Ovary (tissue), 9 donors: ENCODE measurements around the gene PIGU. TPM values are rescaled to one million over a fixed set of nuclear protein-coding genes. Genes with fewer than 3 reads are reported as not detected.
"Not testable (repeated sequence)": the region's sequence is repeated elsewhere in the genome, so short reads cannot be mapped to it uniquely, and the experiment has no call there.

Experiments
- DNase-seq, 5 donors: peaks; one replicate each; pipeline ENCODE4 v3.0.0-alpha.2; 2019 to 2020
- H3K27ac ChIP-seq, 2 donors: fragments of 200-600 bp; one replicate each; pipeline versions ENCODE4 v1.5.1 to v1.8.0; 2019 to 2022
- H3K27me3 ChIP-seq: fragments of 200-600 bp; one replicate; pipeline ENCODE4 v1.8.0; 2022
- H3K36me3 ChIP-seq: fragments of 200-600 bp; sonication (generic); one replicate; pipeline ENCODE4 v1.5.1; 2019
- H3K4me1 ChIP-seq: one replicate; pipeline ENCODE4 v1.8.1; 2013; ENCODE audit warnings: mild to moderate bottlenecking, moderate library complexity; ENCODE audit not compliant: insufficient read depth
- H3K4me3 ChIP-seq: fragments of 200-600 bp; sonication (generic); one replicate; pipeline ENCODE4 v1.5.1; 2017
- H3K9me3 ChIP-seq, 2 donors: fragments of 200-600 bp in 1 of 2; sonication (generic) in 1 of 2; one replicate each; pipeline versions ENCODE4 v1.5.1 to v1.8.1; 2013 to 2019; ENCODE audit warnings: mild to moderate bottlenecking in 1 of 2, moderate library complexity in 1 of 2
- EP300 ChIP-seq: sonication (generic); formaldehyde crosslinking; IDR thresholded peaks from one replicate; pipeline ENCODE4 v1.6.1; 2017; ENCODE audit warnings: antibody characterized with exemption
- POLR2A ChIP-seq: fragments of 450-650 bp; IDR thresholded peaks from one replicate; pipeline ENCODE4 v1.6.1; 2017; ENCODE audit warnings: antibody characterized with exemption, mild to moderate bottlenecking, moderate library complexity
- WGBS, 3 donors: extraction: QIAGEN DNeasy Blood & Tissue Kit in 1 of 3; methylation state at CpG; one replicate each; pipeline versions ENCODE4 v1.1.5 to v1.1.7; 2013 to 2017; 5-methylcytosine and 5-hydroxymethylcytosine counted together
- intact Hi-C, 4 donors: fragments of 100-400 bp; cut with DNase I; formaldehyde crosslinking; loops; one replicate each; pipeline versions ENCODE4 v1.11.0 to v1.15.1; 2022 to 2023
- polyA plus RNA-seq, 2 donors: library from polyadenylated mRNA; stranded (reverse); fragments of 200-250 nt in 1 of 2; fragments of 350-450 nt in 1 of 2; fragmentation: Illumina TruSeq in 1 of 2; extraction: RNeasy Lipid Tissue Mini Kit (QIAGEN cat#74804) in 1 of 2; gene quantifications; one replicate each; pipeline ENCODE4 v1.2.3, GENCODE V29; 2013 to 2014
- total RNA-seq, 7 donors: library from RNA; depleted of rRNA in 2 of 7; stranded (reverse); fragments of >200 nt in 2 of 7; fragmentation: NEBNext Ultra II Directional in 3 of 7; extraction: Animal tissue kit (Norgen Biotek cat#: 25700) in 3 of 7; gene quantifications; one replicate each; pipeline versions ENCODE4 v1.1.0 to v1.2.4, GENCODE V29; 2016 to 2023
- TF ChIP-seq, protein P1 (sequence below), 3 donors: fragments of 450-650 bp in 2 of 3; fragments of 200-600 bp in 1 of 3; IDR thresholded peaks; one replicate each; pipeline versions ENCODE4 v1.5.1 to v1.8.0; 2016 to 2022; ENCODE audit warnings: antibody characterized with exemption in 3 of 3, mild to moderate bottlenecking in 1 of 3
- donor health status: DM: no; HTN: no; CAD: no; lungs with moderate emphysema.
- donor health status: DM: no; HTN: no; CAD: no.
- donor health status: Bipolar disorder and iron deficiency.
- donor health status: DM: yes; HTN: yes; CAD: no.
- donor health status: DM: no; HTN: no; CAD: no.
- donor health status: DM: yes; HTN: yes; CAD: no.

Gene PIGU
- total and polyA plus RNA-seq, 9 donors, result 14.4 to 61.4 (median 20.9) TPM

GRCh38 chr20:34524426-34524825 is 152.5 kb downstream of the PIGU start:
- DNase-seq, result no peak
- no peak overlapping the region for H3K27ac ChIP-seq
- no peak overlapping the region for H3K4me3 ChIP-seq
- H3K9me3 ChIP-seq, result no peaks in the 10 kb centered on the region
- 92 to 93% (median 93%) methylated on average over 11 of the region's 11 CpGs for WGBS, 3 donors
- TF ChIP-seq, protein P1, sequence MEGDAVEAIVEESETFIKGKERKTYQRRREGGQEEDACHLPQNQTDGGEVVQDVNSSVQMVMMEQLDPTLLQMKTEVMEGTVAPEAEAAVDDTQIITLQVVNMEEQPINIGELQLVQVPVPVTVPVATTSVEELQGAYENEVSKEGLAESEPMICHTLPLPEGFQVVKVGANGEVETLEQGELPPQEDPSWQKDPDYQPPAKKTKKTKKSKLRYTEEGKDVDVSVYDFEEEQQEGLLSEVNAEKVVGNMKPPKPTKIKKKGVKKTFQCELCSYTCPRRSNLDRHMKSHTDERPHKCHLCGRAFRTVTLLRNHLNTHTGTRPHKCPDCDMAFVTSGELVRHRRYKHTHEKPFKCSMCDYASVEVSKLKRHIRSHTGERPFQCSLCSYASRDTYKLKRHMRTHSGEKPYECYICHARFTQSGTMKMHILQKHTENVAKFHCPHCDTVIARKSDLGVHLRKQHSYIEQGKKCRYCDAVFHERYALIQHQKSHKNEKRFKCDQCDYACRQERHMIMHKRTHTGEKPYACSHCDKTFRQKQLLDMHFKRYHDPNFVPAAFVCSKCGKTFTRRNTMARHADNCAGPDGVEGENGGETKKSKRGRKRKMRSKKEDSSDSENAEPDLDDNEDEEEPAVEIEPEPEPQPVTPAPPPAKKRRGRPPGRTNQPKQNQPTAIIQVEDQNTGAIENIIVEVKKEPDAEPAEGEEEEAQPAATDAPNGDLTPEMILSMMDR (IDR thresholded peaks at IDR 0.05), result no peak
- no peak for TF ChIP-seq EP300
- no peak for TF ChIP-seq POLR2A
- intact Hi-C loops, result loop anchor here in 2 of 4 donors (5.0 to 10.0 kb wide), 2 partner anchors 210 to 212 kb away; no protein-coding TSS in a partner anchor
- H3K27me3 ChIP-seq, result no peaks in the 10 kb centered on the region
- peaks cover 16% of the 10 kb centered on the region for H3K4me1 ChIP-seq
- H3K36me3 ChIP-seq, result no peaks in the 10 kb centered on the region

DNA sequence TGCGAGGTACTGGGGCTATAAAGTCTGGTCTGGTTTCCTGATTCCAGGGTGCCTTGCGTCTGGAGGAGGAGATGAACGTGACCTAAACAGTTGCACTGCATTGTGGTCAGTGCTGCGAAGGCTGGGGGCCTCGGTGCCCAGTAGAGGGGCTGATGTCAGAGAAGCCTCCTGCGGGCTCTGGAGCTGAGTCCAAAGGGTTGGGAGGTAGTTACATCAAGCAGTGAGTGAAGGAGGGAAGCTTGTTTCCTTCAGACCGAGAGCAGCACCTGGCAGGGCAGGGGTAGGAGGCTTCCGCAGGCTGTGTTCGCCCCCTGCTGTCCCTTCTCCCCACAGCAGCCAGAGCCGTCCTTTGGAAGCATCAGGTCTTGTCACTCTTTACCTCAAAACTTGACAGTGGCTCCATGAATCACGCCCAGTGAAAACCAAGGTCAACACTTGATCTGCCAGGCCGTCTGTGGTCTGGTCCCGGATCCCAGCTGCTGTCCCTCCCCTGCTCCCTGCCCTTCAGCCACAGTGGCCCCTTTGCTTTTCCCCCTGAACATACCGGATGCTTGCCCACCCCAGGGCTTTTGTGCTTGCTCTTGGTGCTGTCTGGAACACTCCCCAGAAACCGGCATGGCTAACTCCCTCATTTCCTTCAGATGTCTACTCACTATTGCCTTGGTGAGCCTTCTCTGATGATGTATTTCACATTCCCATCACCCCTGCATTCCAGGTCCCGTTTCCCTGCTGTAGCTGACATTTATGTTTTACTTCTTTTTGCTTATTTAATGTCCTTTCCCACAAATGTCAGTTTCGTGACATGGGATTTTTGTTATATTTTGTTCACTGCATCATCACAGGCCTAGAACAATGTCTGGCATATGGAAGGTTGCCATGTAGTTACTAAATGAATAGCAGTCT is 153.7 kb downstream of the PIGU start:
- no peaks in the 10 kb centered on the region for H3K36me3 ChIP-seq
- peak in 3 of 5 donors; percentile 42 to 59 (median 43) for DNase-seq
- no peak overlapping the region for H3K27ac ChIP-seq
- H3K27me3 ChIP-seq, result no peaks in the 10 kb centered on the region
- no peaks in the 10 kb centered on the region for H3K9me3 ChIP-seq
- TF ChIP-seq, protein P1 (IDR thresholded peaks at IDR 0.05), result peak in 2 of 3 donors; percentile 16 to 28
- TF ChIP-seq POLR2A (no peak), EP300 (no peak)
- WGBS, 3 donors, result 38 to 49% (median 47%) methylated on average over 17 of the region's 17 CpGs
- H3K4me1 ChIP-seq, result peaks cover 18% of the 10 kb centered on the region
- intact Hi-C loops, result loop anchor here in 2 of 4 donors (5.0 to 10.0 kb wide), 2 partner anchors 208 to 211 kb away; no protein-coding TSS in a partner anchor
- no peak overlapping the region for H3K4me3 ChIP-seq

DNA sequence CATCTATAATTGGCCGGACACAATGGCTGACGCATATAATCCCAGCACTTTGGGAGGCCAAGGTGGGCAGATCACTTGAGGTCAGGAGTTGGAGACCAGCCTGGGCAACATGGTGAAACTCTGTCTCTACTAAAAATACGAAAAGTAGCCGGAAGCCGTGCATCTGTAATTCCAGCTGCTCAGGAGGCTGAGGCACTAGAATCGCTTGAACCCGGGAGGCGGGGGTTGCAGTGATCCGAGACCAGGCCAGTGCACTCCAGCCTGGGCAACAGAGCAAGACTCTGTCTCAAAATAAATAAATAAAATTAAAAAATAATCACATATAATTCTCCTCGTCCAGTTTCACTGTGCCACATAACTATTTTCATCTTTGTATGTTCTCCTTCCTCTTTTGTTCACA is 157.1 kb downstream of the PIGU start:
- H3K9me3 ChIP-seq, H3K4me3 ChIP-seq, H3K36me3 ChIP-seq, DNase-seq, H3K27ac ChIP-seq, H3K27me3 ChIP-seq: not testable (repeated sequence)
- peaks cover 14% of the 10 kb centered on the region for H3K4me1 ChIP-seq
- intact Hi-C loops, result loop anchor here in 2 of 4 donors (5.0 to 10.0 kb wide), 2 partner anchors 205 to 208 kb away; no protein-coding TSS in a partner anchor
- WGBS, 3 donors, result 83 to 86% (median 85%) methylated on average over 10 of the region's 10 CpGs

DNA sequence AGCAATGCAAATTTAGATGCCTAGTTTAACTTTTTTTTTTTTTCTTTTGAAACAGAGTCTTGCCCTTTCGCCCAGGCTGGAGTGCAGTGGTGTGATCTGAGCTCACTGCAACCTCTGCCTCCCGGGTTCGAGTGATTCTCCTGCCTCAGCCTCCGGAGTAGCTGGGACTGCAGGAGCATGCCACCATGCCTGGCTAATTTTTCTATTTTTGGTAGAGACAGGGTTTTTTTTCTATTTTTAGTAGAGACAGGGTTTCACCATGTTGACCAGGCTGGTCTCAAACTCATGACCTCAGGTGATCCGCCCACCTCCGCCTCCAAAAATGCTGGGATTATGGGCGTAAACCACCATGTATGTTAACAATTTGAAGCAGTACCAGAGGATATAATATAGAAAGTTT is 158.0 kb downstream of the PIGU start:
- DNase-seq, H3K9me3 ChIP-seq, H3K36me3 ChIP-seq, H3K27ac ChIP-seq, intact Hi-C loops, H3K4me3 ChIP-seq, H3K27me3 ChIP-seq: not testable (repeated sequence)
- H3K4me1 ChIP-seq, result peaks cover 14% of the 10 kb centered on the region
- WGBS, 3 donors, result 91 to 96% (median 93%) methylated on average over 7 of the region's 7 CpGs

GRCh38 chr20:34517114-34517505 is 159.8 kb downstream of the PIGU start:
- TF ChIP-seq POLR2A (no peak), EP300 (no peak)
- TF ChIP-seq, protein P1 (IDR thresholded peaks at IDR 0.05), result no peak
- no peaks in the 10 kb centered on the region for H3K27me3 ChIP-seq
- H3K9me3 ChIP-seq, result no peaks in the 10 kb centered on the region
- H3K4me1 ChIP-seq, result peaks cover 6% of the 10 kb centered on the region
- no peaks in the 10 kb centered on the region for H3K36me3 ChIP-seq
- peak overlapping the region; percentile 82 for H3K4me3 ChIP-seq
- peak overlapping the region in 1 of 2 donors; percentile 97 for H3K27ac ChIP-seq
- DNase-seq, result no peak
- intact Hi-C loops, result no loop called here
- WGBS, 3 donors, result 0 to 1% (median 0%) methylated on average over 3 of the region's 3 CpGs
